B cell (primary cell): Measurements from ENCODE around the gene ARID3B. TPM values are rescaled to one million over a fixed set of nuclear protein-coding genes. Genes with fewer than 3 reads are reported as not detected.

Experiments used
- ATAC-seq: fragments of 200-7000 bp; cut with Tn5 transposase; one replicate; pipeline ENCODE4 v1.10.0; 2021; ENCODE audit warnings: low read depth, mild to moderate bottlenecking, moderate number of reproducible peaks, moderate library complexity
- CTCF ChIA-PET: fragments of 350-600 bp; sonication (Branson Sonifier 250); formaldehyde crosslinking; loops from one replicate; lab custom pipeline; 2021; ENCODE audit warnings: antibody characterized with exemption, inconsistent platforms; lab: Charles Lee
- POLR2A ChIA-PET: fragments of 350-600 bp; sonication (Branson Sonifier 250); formaldehyde crosslinking; loops from one replicate; lab custom pipeline; 2021; ENCODE audit warnings: antibody characterized with exemption; lab: Charles Lee
- DNase-seq: peaks from one replicate; pipeline ENCODE4 v3.0.0; 2013
- H2AFZ ChIP-seq: 2 replicates; pipeline ENCODE4 v1.6.1; 2012; ENCODE audit warnings: mild to moderate bottlenecking, low read depth, low read length; ENCODE audit not compliant: insufficient read depth, poor library complexity, severe bottlenecking
- H3K27ac ChIP-seq, 2 donors: 1 replicate in 1 of 2; 2 replicates in 1 of 2; pipeline ENCODE4 v1.5.1; 2012 to 2013; ENCODE audit warnings: low read length in 2 of 2, mild to moderate bottlenecking in 2 of 2, moderate library complexity in 1 of 2
- H3K27me3 ChIP-seq, 4 experiments: fragments of 200-600 bp in 1 of 4; sonication (generic) in 1 of 4; replicated peaks in 1 of 4; 1 replicate in 2 of 4; 2 replicates in 2 of 4; pipeline versions ENCODE4 v1.6.1 to v1.7.0; 2013 to 2016; ENCODE audit warnings: low read length in 3 of 4, mild to moderate bottlenecking in 2 of 4, mixed read lengths in 1 of 4, moderate library complexity in 1 of 4; ENCODE audit not compliant: insufficient read depth in 4 of 4, control insufficient read depth in 3 of 4; ENCODE audit errors: control extremely low read depth in 1 of 4
- H3K36me3 ChIP-seq, 2 experiments: replicated peaks in 1 of 2; 1 replicate in 1 of 2; 2 replicates in 1 of 2; pipeline versions ENCODE4 v1.6.1 to v1.7.1; 2013; ENCODE audit warnings: low read length in 1 of 2; ENCODE audit not compliant: insufficient read depth in 2 of 2, control insufficient read depth in 1 of 2; ENCODE audit errors: control extremely low read depth in 1 of 2, extremely low read depth in 1 of 2
- H3K4me1 ChIP-seq, 2 donors: fragments of 200-600 bp in 1 of 2; sonication (generic) in 1 of 2; 1 replicate in 1 of 2; 2 replicates in 1 of 2; pipeline versions ENCODE4 v1.5.1 to v1.6.1; 2013 to 2017; ENCODE audit warnings: low read length in 2 of 2; ENCODE audit not compliant: control insufficient read depth in 2 of 2, insufficient read depth in 2 of 2
- H3K4me2 ChIP-seq: replicated peaks from 2 replicates; pipeline ENCODE3; 2012; ENCODE audit warnings: mild to moderate bottlenecking, low read depth, low read length; ENCODE audit not compliant: poor library complexity, severe bottlenecking
- H3K4me3 ChIP-seq, 5 experiments: fragments of 200-600 bp in 1 of 5; sonication (generic) in 1 of 5; 1 replicate in 3 of 5; 2 replicates in 2 of 5; pipeline versions ENCODE4 v1.5.1 to v1.7.0; 2011 to 2016; ENCODE audit warnings: low read length in 4 of 5, mild to moderate bottlenecking in 4 of 5, low read depth in 2 of 5, control low read depth in 1 of 5, moderate library complexity in 1 of 5; ENCODE audit not compliant: insufficient read depth in 1 of 5; ENCODE audit errors: control extremely low read depth in 1 of 5, extremely low read depth in 1 of 5
- H3K79me2 ChIP-seq: fragments of 200-600 bp; sonication (generic); one replicate; pipeline ENCODE4 v1.6.0; 2016; ENCODE audit warnings: low read length; ENCODE audit not compliant: control insufficient read depth, insufficient read depth
- H3K9ac ChIP-seq: fragments of 200-600 bp; sonication (generic); 2 replicates; pipeline ENCODE4 v1.6.1; 2017; ENCODE audit warnings: mild to moderate bottlenecking, low read length, moderate library complexity
- H3K9me3 ChIP-seq, 3 donors: one replicate each; pipeline versions ENCODE4 v1.6.1 to v1.7.1; 2013; ENCODE audit warnings: low read length in 2 of 3; ENCODE audit not compliant: control insufficient read depth in 2 of 3, insufficient read depth in 1 of 3; ENCODE audit errors: control extremely low read depth in 1 of 3
- H4K20me1 ChIP-seq: 2 replicates; pipeline ENCODE4 v1.6.0; 2012; ENCODE audit warnings: mild to moderate bottlenecking, low read length; ENCODE audit not compliant: insufficient read depth, control insufficient read depth, poor library complexity, severe bottlenecking
- H3K27ac Mint-ChIP-seq: one replicate; pipeline ENCODE4 v1.8.0; 2021; ENCODE audit warnings: mixed read lengths
- H3K27me3 Mint-ChIP-seq: one replicate; pipeline ENCODE4 v1.8.0; 2021; ENCODE audit warnings: mixed read lengths
- H3K4me1 Mint-ChIP-seq: one replicate; pipeline ENCODE4 v1.8.0; 2021; ENCODE audit warnings: mixed read lengths
- H3K4me3 Mint-ChIP-seq: one replicate; pipeline ENCODE4 v1.8.0; 2021; ENCODE audit warnings: mixed read lengths
- H3K9me3 Mint-ChIP-seq: one replicate; pipeline ENCODE4 v1.8.0; 2022; ENCODE audit warnings: mixed read lengths; ENCODE audit not compliant: insufficient read depth
- EZH2 ChIP-seq: IDR thresholded peaks from 2 replicates; pipeline ENCODE4 v1.6.1; 2012; ENCODE audit warnings: borderline replicate concordance, low read depth, mild to moderate bottlenecking, moderate library complexity, low read length; ENCODE audit not compliant: insufficient read depth, poor library complexity, severe bottlenecking
- WGBS: methylation state at CpG from one replicate; pipeline ENCODE4 v1.1.5; 2013; ENCODE audit warnings: missing lambda C conversion rate; ENCODE audit not compliant: insufficient coverage; 5-methylcytosine and 5-hydroxymethylcytosine counted together
- intact Hi-C: fragments of 100-400 bp; cut with micrococcal nuclease; formaldehyde crosslinking; loops from one replicate; pipeline ENCODE4 v1.10.0; 2022
- polyA plus RNA-seq: library from polyadenylated mRNA; depleted of rRNA; stranded (reverse); fragments of >200 nt; gene quantifications from 2 replicates; pipeline ENCODE4 v1.2.3, GENCODE V29; 2012
- total RNA-seq, 2 donors: library from RNA; stranded (reverse); fragments of 120-200 nt in 1 of 2; gene quantifications; 1 replicate in 1 of 2; 2 replicates in 1 of 2; pipeline versions ENCODE4 v1.2.3 to v1.2.4, GENCODE V29; 2013 to 2022
- TF ChIP-seq, protein P1 (sequence below): fragments of 200-600 bp; IDR thresholded peaks from one replicate; pipeline ENCODE4 v1.8.0; 2022; ENCODE audit warnings: antibody characterized with exemption, mild to moderate bottlenecking

Gene ARID3B
- total and polyA plus RNA-seq, 2 donors (not counting 1 experiment from before 2014, with no cell fraction given), result 23.0 to 31.0 TPM

DNA sequence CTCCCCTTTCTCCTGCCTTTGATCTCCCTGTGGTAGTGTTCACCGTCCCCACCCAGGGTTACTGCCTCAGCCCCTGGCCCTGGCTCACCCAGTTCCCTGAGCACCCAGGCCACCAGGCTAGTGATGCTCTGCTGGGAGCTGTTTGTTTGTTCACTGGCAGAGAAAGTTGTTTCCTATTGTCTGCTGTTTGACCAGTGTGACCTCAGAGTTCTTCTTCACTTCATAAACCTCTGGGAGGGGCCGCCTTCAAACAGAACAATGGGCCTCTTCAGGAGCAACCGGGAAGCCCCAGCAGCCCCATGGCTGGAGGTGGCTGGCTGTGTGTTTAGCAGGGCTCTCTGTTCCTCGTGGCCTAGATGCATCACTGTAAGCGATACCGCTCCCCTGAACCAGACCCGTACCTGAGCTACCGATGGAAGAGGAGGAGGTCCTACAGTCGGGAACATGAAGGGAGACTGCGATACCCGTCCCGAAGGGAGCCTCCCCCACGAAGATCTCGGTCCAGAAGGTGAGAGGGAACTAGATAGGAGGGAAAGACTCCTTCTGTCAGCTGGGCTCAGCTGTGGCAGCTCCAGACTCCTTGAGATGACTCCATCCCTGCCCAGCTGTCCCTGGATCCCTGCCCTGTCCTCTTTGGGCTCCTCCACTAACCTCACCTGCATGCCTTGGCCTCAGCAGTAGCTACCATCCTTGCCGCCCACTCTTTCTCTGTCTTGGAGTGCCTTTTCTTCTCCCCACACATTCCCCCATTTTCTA is 78.0 kb downstream of the ARID3B start:
- ATAC-seq, result no peak
- Mint-ChIP-seq H3K27ac (peak overlapping the region; percentile 37), H3K4me3 (no peak overlapping the region), H3K27me3 (no peaks in the 10 kb centered on the region), H3K9me3 (no peaks in the 10 kb centered on the region), H3K4me1 (peaks cover 38% of the 10 kb centered on the region)
- no peak overlapping the region for H2AFZ ChIP-seq
- peaks cover 89% of the 10 kb centered on the region for H3K79me2 ChIP-seq
- peaks cover 83% of the 10 kb centered on the region for H4K20me1 ChIP-seq
- H3K4me2 ChIP-seq, result no peak overlapping the region
- H3K4me1 ChIP-seq, result peaks cover 17 to 42% of the 10 kb centered on the region in 2 donors
- intact Hi-C loops, result loop anchor here (5.0 kb wide), 2 partner anchors 403 to 833 kb away; partner anchors contain the start of genes PPCDC and SIN3A
- no peak for TF ChIP-seq EZH2
- TF ChIP-seq, protein P1, sequence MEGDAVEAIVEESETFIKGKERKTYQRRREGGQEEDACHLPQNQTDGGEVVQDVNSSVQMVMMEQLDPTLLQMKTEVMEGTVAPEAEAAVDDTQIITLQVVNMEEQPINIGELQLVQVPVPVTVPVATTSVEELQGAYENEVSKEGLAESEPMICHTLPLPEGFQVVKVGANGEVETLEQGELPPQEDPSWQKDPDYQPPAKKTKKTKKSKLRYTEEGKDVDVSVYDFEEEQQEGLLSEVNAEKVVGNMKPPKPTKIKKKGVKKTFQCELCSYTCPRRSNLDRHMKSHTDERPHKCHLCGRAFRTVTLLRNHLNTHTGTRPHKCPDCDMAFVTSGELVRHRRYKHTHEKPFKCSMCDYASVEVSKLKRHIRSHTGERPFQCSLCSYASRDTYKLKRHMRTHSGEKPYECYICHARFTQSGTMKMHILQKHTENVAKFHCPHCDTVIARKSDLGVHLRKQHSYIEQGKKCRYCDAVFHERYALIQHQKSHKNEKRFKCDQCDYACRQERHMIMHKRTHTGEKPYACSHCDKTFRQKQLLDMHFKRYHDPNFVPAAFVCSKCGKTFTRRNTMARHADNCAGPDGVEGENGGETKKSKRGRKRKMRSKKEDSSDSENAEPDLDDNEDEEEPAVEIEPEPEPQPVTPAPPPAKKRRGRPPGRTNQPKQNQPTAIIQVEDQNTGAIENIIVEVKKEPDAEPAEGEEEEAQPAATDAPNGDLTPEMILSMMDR, result no peak
- H3K9me3 ChIP-seq, result no peaks in the 10 kb centered on the region
- H3K36me3 ChIP-seq, result peaks cover 1 to 57% of the 10 kb centered on the region in 2 experiments
- 97% methylated on average over 14 of the region's 15 CpGs for WGBS
- no peak for DNase-seq
- ChIA-PET POLR2A (no interaction called here), CTCF (interaction anchor here (0.7 to 17.8 kb wide), 5 partner anchors 14 to 332 kb away, joined by 3 to 371 read pairs (median 6); partner anchors contain the start of gene ARID3B)
- H3K27me3 ChIP-seq, result no peaks in the 10 kb centered on the region
- no peak overlapping the region for H3K4me3 ChIP-seq
- no peak overlapping the region for H3K9ac ChIP-seq
- H3K27ac ChIP-seq, result peak overlapping the region in 1 of 2 donors; percentile 99
